Measurements from ENCODE around the gene DGKG. TPM values are rescaled to one million over a fixed set of nuclear protein-coding genes. Genes with fewer than 3 reads are reported as not detected.
A peak's percentile ranks its signal among the peaks of the same experiment; 100 is the strongest.

Gene DGKG
- total RNA-seq, 1 donor from 2014 or later: 0.54 TPM

GRCh38 chr3:186137051-186137685 lies 224.9 kb downstream of the DGKG start:
- TF ChIP-seq, protein P1, sequence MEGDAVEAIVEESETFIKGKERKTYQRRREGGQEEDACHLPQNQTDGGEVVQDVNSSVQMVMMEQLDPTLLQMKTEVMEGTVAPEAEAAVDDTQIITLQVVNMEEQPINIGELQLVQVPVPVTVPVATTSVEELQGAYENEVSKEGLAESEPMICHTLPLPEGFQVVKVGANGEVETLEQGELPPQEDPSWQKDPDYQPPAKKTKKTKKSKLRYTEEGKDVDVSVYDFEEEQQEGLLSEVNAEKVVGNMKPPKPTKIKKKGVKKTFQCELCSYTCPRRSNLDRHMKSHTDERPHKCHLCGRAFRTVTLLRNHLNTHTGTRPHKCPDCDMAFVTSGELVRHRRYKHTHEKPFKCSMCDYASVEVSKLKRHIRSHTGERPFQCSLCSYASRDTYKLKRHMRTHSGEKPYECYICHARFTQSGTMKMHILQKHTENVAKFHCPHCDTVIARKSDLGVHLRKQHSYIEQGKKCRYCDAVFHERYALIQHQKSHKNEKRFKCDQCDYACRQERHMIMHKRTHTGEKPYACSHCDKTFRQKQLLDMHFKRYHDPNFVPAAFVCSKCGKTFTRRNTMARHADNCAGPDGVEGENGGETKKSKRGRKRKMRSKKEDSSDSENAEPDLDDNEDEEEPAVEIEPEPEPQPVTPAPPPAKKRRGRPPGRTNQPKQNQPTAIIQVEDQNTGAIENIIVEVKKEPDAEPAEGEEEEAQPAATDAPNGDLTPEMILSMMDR (IDR thresholded peaks at IDR 0.05; ENCODE audit: unreplicated experiment): no peak
- peak; percentile 45 for DNase-seq (ENCODE audit: low spot score)
- peaks cover 3% of the 10 kb centered on the region for H3K27me3 Mint-ChIP-seq (ENCODE audit: unreplicated experiment)
- H3K36me3 Mint-ChIP-seq (ENCODE audit: low read depth, unreplicated experiment): no peaks in the 10 kb centered on the region
- H3K4me1 Mint-ChIP-seq (ENCODE audit: unreplicated experiment): peaks cover 52% of the 10 kb centered on the region
- no peaks in the 10 kb centered on the region for H3K9me3 Mint-ChIP-seq (ENCODE audit: unreplicated experiment)
- no peak overlapping the region for H3K4me3 Mint-ChIP-seq (ENCODE audit: unreplicated experiment)
- H3K27ac Mint-ChIP-seq (ENCODE audit: unreplicated experiment): peak overlapping the region; percentile 80

GRCh38 chr3:186133980-186134379 lies 228.1 kb downstream of the DGKG start:
- Mint-ChIP-seq H3K4me3 (ENCODE audit: unreplicated experiment) (no peak overlapping the region), H3K9me3 (ENCODE audit: unreplicated experiment) (no peaks in the 10 kb centered on the region), H3K36me3 (ENCODE audit: low read depth, unreplicated experiment) (no peaks in the 10 kb centered on the region), H3K27ac (ENCODE audit: unreplicated experiment) (no peak overlapping the region), H3K27me3 (ENCODE audit: unreplicated experiment) (peaks cover 4% of the 10 kb centered on the region), H3K4me1 (ENCODE audit: unreplicated experiment) (peaks cover 51% of the 10 kb centered on the region)
- TF ChIP-seq, protein P1 (IDR thresholded peaks at IDR 0.05; ENCODE audit: unreplicated experiment): no peak
- DNase-seq (ENCODE audit: low spot score): no peak

DNA sequence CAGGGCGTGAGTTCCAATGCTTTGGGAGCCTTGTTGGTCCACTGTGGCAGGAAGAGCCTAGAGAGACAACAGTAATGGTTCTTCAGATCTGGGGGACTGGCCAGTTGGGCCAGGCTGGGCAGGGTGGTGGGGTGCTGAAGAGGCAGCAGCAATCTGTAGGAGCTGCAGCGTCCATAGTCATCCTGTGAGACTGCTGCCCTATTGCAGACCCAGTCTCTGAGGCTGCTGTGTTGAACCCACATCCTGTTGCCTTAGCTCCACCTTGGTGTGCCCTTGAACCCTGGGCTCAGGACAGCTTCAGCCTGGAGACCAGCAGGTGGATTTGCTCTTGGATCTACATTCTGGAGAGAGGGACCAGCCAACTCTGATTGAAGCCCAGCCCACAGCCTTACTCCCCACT lies 229.5 kb downstream of the DGKG start:
- DNase-seq (ENCODE audit: low spot score): no peak
- peaks cover 4% of the 10 kb centered on the region for H3K27me3 Mint-ChIP-seq (ENCODE audit: unreplicated experiment)
- no peaks in the 10 kb centered on the region for H3K9me3 Mint-ChIP-seq (ENCODE audit: unreplicated experiment)
- H3K36me3 Mint-ChIP-seq (ENCODE audit: low read depth, unreplicated experiment): no peaks in the 10 kb centered on the region
- TF ChIP-seq, protein P1 (IDR thresholded peaks at IDR 0.05; ENCODE audit: unreplicated experiment): no peak
- no peak overlapping the region for H3K4me3 Mint-ChIP-seq (ENCODE audit: unreplicated experiment)
- H3K27ac Mint-ChIP-seq (ENCODE audit: unreplicated experiment): no peak overlapping the region
- peaks cover 38% of the 10 kb centered on the region for H3K4me1 Mint-ChIP-seq (ENCODE audit: unreplicated experiment)

DNA sequence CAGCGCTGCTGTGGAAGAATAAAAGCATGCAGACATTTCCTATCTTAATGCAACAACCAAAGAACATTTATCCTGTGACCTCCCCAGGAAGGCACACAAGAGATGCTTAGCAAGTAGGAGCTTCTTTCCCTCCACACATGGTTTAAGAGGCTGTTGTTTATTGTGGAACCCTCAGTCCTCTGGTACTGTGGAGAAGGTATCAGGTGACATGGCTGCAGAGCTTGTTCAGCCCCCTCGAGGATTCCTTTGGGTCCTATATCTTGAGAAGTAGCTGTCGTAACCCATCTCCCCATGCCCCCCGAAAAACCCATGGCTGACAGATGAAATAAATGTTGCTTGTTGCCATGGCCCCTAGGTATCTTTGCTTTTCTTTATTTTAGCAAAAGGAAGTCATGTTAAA lies 232.8 kb downstream of the DGKG start:
- H3K27me3 Mint-ChIP-seq (ENCODE audit: unreplicated experiment): peaks cover 10% of the 10 kb centered on the region
- H3K27ac Mint-ChIP-seq (ENCODE audit: unreplicated experiment): no peak overlapping the region
- TF ChIP-seq, protein P1 (IDR thresholded peaks at IDR 0.05; ENCODE audit: unreplicated experiment): no peak
- DNase-seq (ENCODE audit: low spot score): no peak
- H3K4me3 Mint-ChIP-seq (ENCODE audit: unreplicated experiment): no peak overlapping the region
- H3K9me3 Mint-ChIP-seq (ENCODE audit: unreplicated experiment): no peaks in the 10 kb centered on the region
- H3K36me3 Mint-ChIP-seq (ENCODE audit: low read depth, unreplicated experiment): no peaks in the 10 kb centered on the region
- H3K4me1 Mint-ChIP-seq (ENCODE audit: unreplicated experiment): peaks cover 18% of the 10 kb centered on the region

GRCh38 chr3:186128158-186128557 lies 233.9 kb downstream of the DGKG start:
- TF ChIP-seq, protein P1 (IDR thresholded peaks at IDR 0.05; ENCODE audit: unreplicated experiment): no peak
- Mint-ChIP-seq H3K4me1 (ENCODE audit: unreplicated experiment) (peaks cover 7% of the 10 kb centered on the region), H3K27me3 (ENCODE audit: unreplicated experiment) (peaks cover 10% of the 10 kb centered on the region), H3K9me3 (ENCODE audit: unreplicated experiment) (no peaks in the 10 kb centered on the region), H3K36me3 (ENCODE audit: low read depth, unreplicated experiment) (no peaks in the 10 kb centered on the region), H3K4me3 (ENCODE audit: unreplicated experiment) (no peak overlapping the region), H3K27ac (ENCODE audit: unreplicated experiment) (peak overlapping the region; percentile 3)
- no peak for DNase-seq (ENCODE audit: low spot score)

Measured in endothelial cell (in vitro differentiated cells).